ENCODE measurements around the gene TNNC2.

GRCh38 chr20:45848969-45849582, 22.0 kb upstream of the TNNC2 start:
- no peak for TF ChIP-seq CTCF (IDR thresholded peaks at IDR 0.05; ENCODE audit: poor library complexity, severe bottlenecking)
- TF ChIP-seq POLR2AphosphoS5 (IDR thresholded peaks at IDR 0.05), result no peak
- no peak for TF ChIP-seq TAF1 (IDR thresholded peaks at IDR 0.05; ENCODE audit: low read depth)
- no peak for TF ChIP-seq REST (IDR thresholded peaks at IDR 0.05; ENCODE audit: borderline replicate concordance)

All from neural cell (in vitro differentiated cells).